ENCODE measurements around the gene PCED1A.

The PCED1A gene

GRCh38 chr20:2845607-2846006, 5.2 kb upstream of the PCED1A start:
- H3K27ac ChIP-seq (replicated peaks) = no peak overlapping the region
- DNase-seq (ENCODE audit: low read depth in 1 of 2, low spot score in 1 of 2) = no peak
- H3K27me3 ChIP-seq (ENCODE audit: insufficient read depth, poor library complexity, severe bottlenecking) = no peaks in the 10 kb centered on the region
- TF ChIP-seq REST (IDR thresholded peaks at IDR 0.05; ENCODE audit: insufficient replicate concordance, low read depth) (no peak), GABPA (IDR thresholded peaks at IDR 0.05; ENCODE audit: low read depth) (no peak), SPI1 (IDR thresholded peaks at IDR 0.05; ENCODE audit: borderline replicate concordance, low read depth) (no peak), CTCF (IDR thresholded peaks at IDR 0.05; ENCODE audit: insufficient read depth, low read length) (no peak)
- no peak overlapping the region for H3K4me3 ChIP-seq (replicated peaks; ENCODE audit: insufficient read depth, low read length)

GRCh38 chr20:2840967-2841531, 594 bp upstream of the PCED1A start:
- TF ChIP-seq GABPA (IDR thresholded peaks at IDR 0.05; ENCODE audit: low read depth) (no peak), SPI1 (IDR thresholded peaks at IDR 0.05; ENCODE audit: borderline replicate concordance, low read depth) (no peak), REST (IDR thresholded peaks at IDR 0.05; ENCODE audit: insufficient replicate concordance, low read depth) (no peak), POLR2AphosphoS5 (IDR thresholded peaks at IDR 0.05; ENCODE audit: low read depth) (no peak), CTCF (IDR thresholded peaks at IDR 0.05; ENCODE audit: insufficient read depth, low read length) (no peak)
- Histone ChIP-seq H3K27ac (replicated peaks) (peak overlapping the region; percentile 87), H3K27me3 (ENCODE audit: insufficient read depth, poor library complexity, severe bottlenecking) (no peaks in the 10 kb centered on the region), H3K4me3 (replicated peaks; ENCODE audit: insufficient read depth, low read length) (peak overlapping the region; percentile 83)
- peak; percentile 22 to 39 for DNase-seq (ENCODE audit: low read depth in 1 of 2, low spot score in 1 of 2)

DNA sequence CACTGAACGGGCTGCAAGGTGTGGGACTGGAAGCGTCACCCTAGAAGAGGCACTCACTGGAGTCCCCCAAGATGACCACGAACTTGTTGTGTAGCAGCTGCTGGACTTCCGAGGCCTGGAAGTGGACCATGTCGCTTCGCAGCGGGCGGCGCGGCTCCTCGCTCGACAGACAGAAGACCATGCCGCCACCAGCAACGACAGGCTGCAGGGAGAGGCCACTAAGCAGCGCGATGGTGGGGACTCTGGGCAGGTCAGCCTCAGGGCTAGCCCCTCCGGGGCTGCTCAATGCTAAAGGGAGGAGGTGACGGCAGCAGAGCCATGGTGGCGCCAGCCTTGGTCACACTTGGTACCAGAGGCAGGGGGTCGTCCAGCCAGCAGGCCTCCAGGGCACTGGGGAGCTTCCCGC, 720 bp downstream of the PCED1A start:
- TF ChIP-seq SPI1 (IDR thresholded peaks at IDR 0.05; ENCODE audit: borderline replicate concordance, low read depth) = no peak
- no peak for TF ChIP-seq GABPA (IDR thresholded peaks at IDR 0.05; ENCODE audit: low read depth)
- TF ChIP-seq CTCF (IDR thresholded peaks at IDR 0.05; ENCODE audit: insufficient read depth, low read length) = no peak
- TF ChIP-seq POLR2AphosphoS5 (IDR thresholded peaks at IDR 0.05; ENCODE audit: low read depth) = no peak
- TF ChIP-seq REST (IDR thresholded peaks at IDR 0.05; ENCODE audit: insufficient replicate concordance, low read depth) = no peak
- no peak for DNase-seq (ENCODE audit: low read depth in 1 of 2, low spot score in 1 of 2)
- Histone ChIP-seq H3K4me3 (replicated peaks; ENCODE audit: insufficient read depth, low read length) (no peak overlapping the region), H3K27me3 (ENCODE audit: insufficient read depth, poor library complexity, severe bottlenecking) (no peaks in the 10 kb centered on the region), H3K27ac (replicated peaks) (no peak overlapping the region)
